SU-DHL-6 (cell line): ENCODE data around the gene CLEC1A.

Source experiments
- H2AFZ ChIP-seq: fragments of 200-600 bp; sonication (generic); 2 replicates; pipeline ENCODE4 v1.6.1; 2014; ENCODE audit warnings: low read depth, mild to moderate bottlenecking, moderate library complexity, mixed read lengths, antibody characterized with exemption, low read length; ENCODE audit not compliant: severe bottlenecking
- H3F3A ChIP-seq: fragments of 200-600 bp; shearing (Covaris generic); 2 replicates; pipeline ENCODE4 v1.6.0; 2016; ENCODE audit warnings: antibody characterized with exemption, mild to moderate bottlenecking; ENCODE audit not compliant: insufficient read depth
- H3K27ac ChIP-seq: fragments of 200-600 bp; sonication (generic); 2 replicates; pipeline ENCODE4 v1.5.1; 2016; ENCODE audit warnings: low read depth, mild to moderate bottlenecking, low read length, moderate library complexity, mixed read lengths
- H3K27me3 ChIP-seq: fragments of 200-600 bp; sonication (generic), shearing (Covaris generic); 2 replicates; pipeline ENCODE4 v1.6.0; 2014; ENCODE audit warnings: mild to moderate bottlenecking, low read length
- H3K36me3 ChIP-seq: fragments of 200-600 bp; sonication (generic); 2 replicates; pipeline ENCODE4 v1.6.1; 2014; ENCODE audit warnings: mild to moderate bottlenecking, low read length, mixed read lengths
- H3K4me2 ChIP-seq: fragments of 300-600, 200-600 bp; shearing (Covaris generic), sonication (generic); 2 replicates; pipeline ENCODE4 v1.6.0; 2014; ENCODE audit warnings: low read length, low read depth, mild to moderate bottlenecking; ENCODE audit not compliant: poor library complexity, severe bottlenecking
- H3K4me3 ChIP-seq: fragments of 200-600 bp; sonication (generic); 2 replicates; pipeline ENCODE4 v1.5.1; 2014; ENCODE audit warnings: antibody characterized with exemption, low read length, mild to moderate bottlenecking, mixed read lengths; ENCODE audit not compliant: insufficient read depth, poor library complexity, severe bottlenecking
- H3K79me2 ChIP-seq: fragments of 200-600 bp; sonication (generic); 2 replicates; pipeline ENCODE4 v1.6.1; 2014; ENCODE audit warnings: mild to moderate bottlenecking, low read length, moderate library complexity; ENCODE audit not compliant: insufficient read depth
- H3K9ac ChIP-seq: fragments of 200-600 bp; sonication (generic); 2 replicates; pipeline ENCODE4 v1.7.0; 2014; ENCODE audit warnings: mild to moderate bottlenecking, low read length
- H3K9me2 ChIP-seq: fragments of 200-600 bp; sonication (generic); replicated peaks from 2 replicates; pipeline ENCODE4 v1.6.1; 2014; ENCODE audit warnings: low read length; ENCODE audit not compliant: insufficient read depth
- H3K9me3 ChIP-seq: fragments of 200-600 bp; sonication (generic); 2 replicates; pipeline ENCODE4 v1.6.1; 2014; ENCODE audit warnings: low read length, mixed read lengths; ENCODE audit not compliant: insufficient read depth
- H4K20me1 ChIP-seq: fragments of 200-600 bp; sonication (generic); 2 replicates; pipeline ENCODE4 v1.6.1; 2014; ENCODE audit warnings: low read depth, mild to moderate bottlenecking, antibody characterized with exemption, low read length, moderate library complexity, mixed read lengths
- CTCF ChIP-seq: fragments of 200-600 bp; sonication (generic); IDR thresholded peaks from one replicate; pipeline ENCODE4 v1.5.1; 2017; ENCODE audit warnings: antibody characterized with exemption, mild to moderate bottlenecking, low read length, moderate library complexity; ENCODE audit not compliant: insufficient read depth, poor library complexity, severe bottlenecking
- EZH2phosphoT487 ChIP-seq: fragments of 200-600 bp; sonication (generic), shearing (Covaris generic); conservative IDR thresholded peaks from 2 replicates; pipeline ENCODE4 v1.6.1; 2018; ENCODE audit warnings: mild to moderate bottlenecking, antibody characterized with exemption, low read length, moderate library complexity, mixed read lengths

The CLEC1A gene

GRCh38 chr12:10101042-10101579 lies 2.3 kb upstream of the CLEC1A start:
- H2AFZ ChIP-seq, result no peak overlapping the region
- no peaks in the 10 kb centered on the region for H3K9me2 ChIP-seq
- H3F3A ChIP-seq, result no peaks in the 10 kb centered on the region
- H3K9ac ChIP-seq, result no peak overlapping the region
- no peak overlapping the region for H3K4me2 ChIP-seq
- H4K20me1 ChIP-seq, result no peaks in the 10 kb centered on the region
- H3K4me3 ChIP-seq, result no peak overlapping the region
- H3K9me3 ChIP-seq, result no peaks in the 10 kb centered on the region
- H3K36me3 ChIP-seq, result no peaks in the 10 kb centered on the region
- TF ChIP-seq CTCF, result no peak
- no peak for TF ChIP-seq EZH2phosphoT487
- no peaks in the 10 kb centered on the region for H3K27me3 ChIP-seq
- H3K27ac ChIP-seq, result no peak overlapping the region
- no peaks in the 10 kb centered on the region for H3K79me2 ChIP-seq

GRCh38 chr12:10097521-10097920 lies 1.3 kb downstream of the CLEC1A start:
- no peak overlapping the region for H2AFZ ChIP-seq
- no peaks in the 10 kb centered on the region for H3K9me3 ChIP-seq
- no peaks in the 10 kb centered on the region for H4K20me1 ChIP-seq
- H3K4me3 ChIP-seq, result no peak overlapping the region
- H3F3A ChIP-seq, result no peaks in the 10 kb centered on the region
- H3K9ac ChIP-seq, result no peak overlapping the region
- no peaks in the 10 kb centered on the region for H3K79me2 ChIP-seq
- H3K36me3 ChIP-seq, result no peaks in the 10 kb centered on the region
- H3K4me2 ChIP-seq, result no peak overlapping the region
- H3K9me2 ChIP-seq, result no peaks in the 10 kb centered on the region
- H3K27me3 ChIP-seq, result no peaks in the 10 kb centered on the region
- TF ChIP-seq EZH2phosphoT487 (no peak), CTCF (no peak)
- no peak overlapping the region for H3K27ac ChIP-seq

GRCh38 chr12:10095971-10096370 lies 2.8 kb downstream of the CLEC1A start:
- Histone ChIP-seq H3K27me3 (no peaks in the 10 kb centered on the region), H2AFZ (no peak overlapping the region), H3K4me2 (no peak overlapping the region), H3K4me3 (no peak overlapping the region), H3K9me3 (no peaks in the 10 kb centered on the region), H3K79me2 (no peaks in the 10 kb centered on the region), H3K9ac (no peak overlapping the region), H3K27ac (no peak overlapping the region), H3K9me2 (no peaks in the 10 kb centered on the region), H4K20me1 (no peaks in the 10 kb centered on the region), H3F3A (no peaks in the 10 kb centered on the region), H3K36me3 (no peaks in the 10 kb centered on the region)
- TF ChIP-seq CTCF, result no peak
- TF ChIP-seq EZH2phosphoT487, result no peak
